K562 (cell line): Measurements from ENCODE around the gene AGAP1. TPM values are rescaled to one million over a fixed set of nuclear protein-coding genes. Genes with fewer than 3 reads are reported as not detected.

Source experiments
- CBX3 ChIP-seq, 2 experiments: IDR thresholded peaks; 1 replicate in 1 of 2; 2 replicates in 1 of 2; pipeline ENCODE4 v1.6.1; 2012; ENCODE audit warnings: inconsistent platforms in 2 of 2, low read length in 2 of 2, borderline replicate concordance in 1 of 2, control low read depth in 1 of 2
- HDAC2 ChIP-seq: fragments of 450-650 bp; IDR thresholded peaks from 2 replicates; pipeline ENCODE4 v1.6.1; 2016; ENCODE audit warnings: mild to moderate bottlenecking
- MYC ChIP-seq, 2 experiments: fragments of 250-450 bp in 1 of 2; sonication (Bioruptor Pico) in 1 of 2; IDR thresholded peaks; 2 replicates each; pipeline versions ENCODE4 v1.5.1 to v1.6.1; 2012 to 2021; ENCODE audit warnings: low read depth in 2 of 2, borderline replicate concordance in 1 of 2, improper control_type of control experiment in 1 of 2, low read length in 1 of 2, mild to moderate bottlenecking in 1 of 2, moderate library complexity in 1 of 2
- NEUROD1 ChIP-seq: fragments of 150-350 bp; IDR thresholded peaks from 2 replicates; pipeline ENCODE4 v1.6.1; 2014; ENCODE audit warnings: borderline replicate concordance, low read length, low read depth; ENCODE audit not compliant: partially characterized antibody
- VEZF1 ChIP-seq: fragments of 200-800 bp; sonication (Bioruptor generic); IDR thresholded peaks from 2 replicates; pipeline ENCODE4 v1.6.1; 2017; ENCODE audit warnings: missing genetic modification characterization, missing compliant biosample characterization
- ZBTB40 ChIP-seq, 2 experiments: fragments of 450-650 bp in 1 of 2; sonication (generic) in 1 of 2; formaldehyde crosslinking in 1 of 2; IDR thresholded peaks; 2 replicates each; pipeline versions ENCODE4 v1.7.1 to v1.9.0; 2016 to 2022; ENCODE audit warnings: inconsistent platforms in 1 of 2, mild to moderate bottlenecking in 1 of 2, missing genetic modification reagents in 1 of 2
- ZKSCAN8 ChIP-seq: fragments of 200-800 bp; sonication (Bioruptor generic); IDR thresholded peaks from 2 replicates; pipeline ENCODE4 v1.6.1; 2016; ENCODE audit warnings: missing genetic modification characterization, missing compliant biosample characterization
- ZNF133 ChIP-seq: fragments of 250-450 bp; sonication (Bioruptor Pico); IDR thresholded peaks from 2 replicates; pipeline ENCODE4 v1.4.0; 2020; ENCODE audit warnings: mild to moderate bottlenecking
- ZNF174 ChIP-seq: fragments of 250-450 bp; sonication (Bioruptor Pico); IDR thresholded peaks from 2 replicates; pipeline ENCODE4 v1.4.0; 2020; ENCODE audit warnings: mild to moderate bottlenecking
- ZNF592 ChIP-seq: fragments of 450-650 bp; IDR thresholded peaks from 2 replicates; pipeline ENCODE4 v1.6.1; 2017; ENCODE audit warnings: antibody characterized with exemption, mild to moderate bottlenecking
- polyA plus RNA-seq, 8 experiments: library from polyadenylated mRNA; depleted of rRNA in 4 of 8; stranded (reverse) in 5 of 8; unstranded in 3 of 8; fragments of >200 nt; fragmentation: Nextera tagmentation in 2 of 8; fragmentation: Illumina TruSeq in 1 of 8; extraction: Ambion mirVana in 2 of 8; extraction: Trizol in 1 of 8; gene quantifications; 2 replicates each; pipeline versions ENCODE4 v1.2.1 to v1.2.3, GENCODE V29; 2011 to 2014; ENCODE audit warnings: inconsistent platforms in 1 of 8, missing spikeins in 1 of 8
- total RNA-seq, 7 experiments: library from RNA; depleted of rRNA in 6 of 7; stranded (reverse); fragments of >200 nt in 6 of 7; fragmentation: Illumina TruSeq in 2 of 7; extraction: Trizol in 2 of 7; gene quantifications; 2 replicates each; pipeline versions ENCODE4 v1.2.1 to v1.2.3, GENCODE V29; 2011 to 2021; ENCODE audit warnings: low replicate concordance in 1 of 7

AGAP1 gene
- total and polyA plus RNA-seq, 9 of the 15 experiments (the other 6 are each of a cell fraction or from before 2014, with no cell fraction given): 1.3 to 24.0 (median 10.6) TPM

- TF ChIP-seq ZNF592 (peak; percentile 88), ZBTB40 (IDR thresholded peaks at IDR 0.05) (no peak; the same call in 1 of the 2 replicates), ZBTB40 (CRISPR knock-in tag; IDR thresholded peaks at IDR 0.05) (no peak), HDAC2 (peak; percentile 91), VEZF1 (CRISPR knock-in tag) (peak; percentile 76), ZNF174 (CRISPR knock-in tag) (no peak), CBX3 (IDR thresholded peaks at IDR 0.05; ENCODE audit: borderline replicate concordance in 1 of 2, low read length in 2 of 2) (peak in 1 of 2 experiments; percentile 82; a peak in 2 of 3 replicates), ZNF133 (CRISPR knock-in tag) (no peak), NEUROD1 (peak; percentile 87), ZKSCAN8 (CRISPR knock-in tag) (0 out of 2 replicates have a peak, but pooled peaks have one; percentile 72), MYC (IDR thresholded peaks at IDR 0.05; ENCODE audit: low read depth, low read length) (peak; percentile 67), MYC (CRISPR knock-in tag; IDR thresholded peaks at IDR 0.05; ENCODE audit: borderline replicate concordance, low read depth) (no peak)
These were observed 33.2 kb upstream of the AGAP1 start (continued) for GRCh38 chr2:235460548-235461047.
